ENCODE data around the gene DISC1. TPM values are rescaled to one million over a fixed set of nuclear protein-coding genes. Genes with fewer than 3 reads are reported as not detected.

Gene DISC1
- total RNA-seq, 1 donor from 2014 or later = 3.5 TPM

GRCh38 chr1:231926933-231927332, 300.3 kb downstream of the DISC1 start:
- Histone ChIP-seq H3K27ac (replicated peaks) (peak overlapping the region; percentile 68), H3K4me1 (peaks cover 83% of the 10 kb centered on the region), H3K27me3 (ENCODE audit: low read depth) (no peaks in the 10 kb centered on the region), H3K36me3 (peaks cover 1% of the 10 kb centered on the region), H3K9me3 (replicated peaks) (peaks cover 3% of the 10 kb centered on the region), H3K4me3 (no peak overlapping the region)
- no peak for TF ChIP-seq CTCF (IDR thresholded peaks at IDR 0.05; ENCODE audit: borderline replicate concordance)
- intact Hi-C loops (cut with micrococcal nuclease) = no loop called here
- DNase-seq = no peak

GRCh38 chr1:231927431-231927830, 300.8 kb downstream of the DISC1 start:
- Histone ChIP-seq H3K4me1 (peaks cover 80% of the 10 kb centered on the region), H3K4me3 (no peak overlapping the region), H3K27me3 (ENCODE audit: low read depth) (no peaks in the 10 kb centered on the region), H3K27ac (replicated peaks) (peak overlapping the region; percentile 68), H3K36me3 (peaks cover 4% of the 10 kb centered on the region), H3K9me3 (replicated peaks) (peaks cover 8% of the 10 kb centered on the region)
- no peak for DNase-seq
- TF ChIP-seq CTCF (IDR thresholded peaks at IDR 0.05; ENCODE audit: borderline replicate concordance) = no peak
- intact Hi-C loops (cut with micrococcal nuclease) = no loop called here

- Histone ChIP-seq H3K36me3 (peaks cover 4% of the 10 kb centered on the region), H3K4me1 (peaks cover 78% of the 10 kb centered on the region), H3K9me3 (replicated peaks) (peaks cover 10% of the 10 kb centered on the region), H3K27ac (replicated peaks) (peak overlapping the region; percentile 77), H3K4me3 (peak overlapping the region; percentile 17), H3K27me3 (ENCODE audit: low read depth) (no peaks in the 10 kb centered on the region)
- intact Hi-C loops (cut with micrococcal nuclease) = no loop called here
- no peak for DNase-seq
- TF ChIP-seq CTCF (IDR thresholded peaks at IDR 0.05; ENCODE audit: borderline replicate concordance) = no peak
Observed at GRCh38 chr1:231929311-231929710, 302.7 kb downstream of the DISC1 start.

- Histone ChIP-seq H3K36me3 (peaks cover 4% of the 10 kb centered on the region), H3K4me1 (peaks cover 78% of the 10 kb centered on the region), H3K9me3 (replicated peaks) (peaks cover 10% of the 10 kb centered on the region), H3K4me3 (no peak overlapping the region), H3K27me3 (ENCODE audit: low read depth) (no peaks in the 10 kb centered on the region), H3K27ac (replicated peaks) (peak overlapping the region; percentile 77)
- no peak for TF ChIP-seq CTCF (IDR thresholded peaks at IDR 0.05; ENCODE audit: borderline replicate concordance)
- DNase-seq = no peak
- intact Hi-C loops (cut with micrococcal nuclease) = no loop called here
Observed at GRCh38 chr1:231930257-231930947, 303.8 kb downstream of the DISC1 start.

- Histone ChIP-seq H3K27ac (replicated peaks) (peak overlapping the region; percentile 77), H3K4me1 (peaks cover 78% of the 10 kb centered on the region)
Observed at GRCh38 chr1:231931146-231931545, 304.6 kb downstream of the DISC1 start.

More at GRCh38 chr1:231931146-231931545, 304.6 kb downstream of the DISC1 start:
- Histone ChIP-seq H3K27me3 (ENCODE audit: low read depth) (no peaks in the 10 kb centered on the region), H3K36me3 (peaks cover 4% of the 10 kb centered on the region), H3K4me3 (no peak overlapping the region), H3K9me3 (replicated peaks) (peaks cover 10% of the 10 kb centered on the region)
- intact Hi-C loops (cut with micrococcal nuclease) = no loop called here
- TF ChIP-seq CTCF (IDR thresholded peaks at IDR 0.05; ENCODE audit: borderline replicate concordance) = no peak
- DNase-seq = no peak
